Heart right ventricle (tissue), 16 donors: ENCODE results near the gene EIF2D. TPM values are rescaled to one million over a fixed set of nuclear protein-coding genes. Genes with fewer than 3 reads are reported as not detected.
"Not testable (repeated sequence)": the region's sequence is repeated elsewhere in the genome, so short reads cannot be mapped to it uniquely, and the experiment has no call there.

ENCODE experiments used
- ATAC-seq, 8 donors: fragments of 200-7000 bp; cut with Tn5 transposase; one replicate each; pipeline ENCODE4 v1.9.1; 2020; ENCODE audit warnings: mild to moderate bottlenecking in 8 of 8, moderate library complexity in 8 of 8, moderate number of reproducible peaks in 1 of 8
- DNase-seq, 2 donors: peaks; one replicate each; pipeline ENCODE4 v3.0.0-alpha.2; 2020
- H3K27ac ChIP-seq, 10 donors: fragments of 200-600 bp; sonication (generic) in 2 of 10; one replicate each; pipeline versions ENCODE4 v1.5.0 to v1.8.0; 2020 to 2022; ENCODE audit warnings: mild to moderate bottlenecking in 3 of 10
- H3K27me3 ChIP-seq, 7 donors: fragments of 200-600 bp; one replicate each; pipeline ENCODE4 v1.8.0; 2021 to 2022; ENCODE audit warnings: mild to moderate bottlenecking in 2 of 7
- H3K36me3 ChIP-seq, 9 donors: fragments of 200-600 bp; sonication (generic) in 1 of 9; one replicate each; pipeline versions ENCODE4 v1.5.0 to v1.8.0; 2020 to 2022; ENCODE audit warnings: mild to moderate bottlenecking in 2 of 9
- H3K4me1 ChIP-seq, 9 donors: fragments of 200-600 bp; sonication (generic) in 1 of 9; one replicate each; pipeline versions ENCODE4 v1.5.0 to v1.8.0; 2020 to 2022; ENCODE audit warnings: mild to moderate bottlenecking in 4 of 9
- H3K4me3 ChIP-seq, 10 donors: fragments of 200-600 bp; sonication (generic) in 2 of 10; one replicate each; pipeline versions ENCODE4 v1.5.0 to v1.8.0; 2020 to 2022; ENCODE audit warnings: mild to moderate bottlenecking in 7 of 10, moderate library complexity in 2 of 10
- H3K9me3 ChIP-seq, 11 donors: fragments of 200-600 bp in 10 of 11; sonication (generic) in 2 of 11; one replicate each; pipeline versions ENCODE4 v1.5.0 to v1.8.0; 2013 to 2022; ENCODE audit warnings: mild to moderate bottlenecking in 2 of 11, control low read depth in 1 of 11, moderate library complexity in 1 of 11
- CTCF ChIP-seq, 9 donors: fragments of 200-600 bp; sonication (generic) in 2 of 9; IDR thresholded peaks; one replicate each; pipeline versions ENCODE4 v1.5.0 to v1.8.0; 2021 to 2022; ENCODE audit warnings: antibody characterized with exemption in 9 of 9, mild to moderate bottlenecking in 5 of 9, moderate library complexity in 1 of 9
- WGBS, 2 donors: extraction: QIAGEN DNeasy Blood & Tissue Kit; methylation state at CpG; one replicate each; pipeline ENCODE4 v1.1.7; 2013; ENCODE audit warnings: inconsistent platforms in 1 of 2; 5-methylcytosine and 5-hydroxymethylcytosine counted together
- intact Hi-C, 10 donors: fragments of 100-400 bp; cut with DNase I; formaldehyde crosslinking; loops; one replicate each; pipeline versions ENCODE4 v1.11.1 to v1.14.2; 2022
- polyA plus RNA-seq, 2 donors: library from polyadenylated mRNA; stranded (reverse); fragments of 200-250 nt; gene quantifications; one replicate each; pipeline ENCODE4 v1.2.3, GENCODE V29; 2013
- total RNA-seq, 10 donors: library from RNA; stranded (reverse); fragmentation: NEBNext Ultra II Directional in 3 of 10; extraction: Animal tissue kit (Norgen Biotek cat#: 25700) in 3 of 10; gene quantifications; one replicate each; pipeline versions ENCODE4 v1.2.1 to v1.2.4, GENCODE V29; 2021 to 2023
- donor health status: Arrhythmogenic right ventricular cardiomyopathy.
- donor health status: ischemic (EF 13 %, LVEDD 7.1; RV severe dilation, severe dysfunction).
- donor health status: healthy with polysubstance abuse.
- donor health status: DM: no; HTN: yes; CAD: no.
- donor health status: DM: no; HTN: no; CAD: no.
- donor health status: ischemic (EF 25% LVEDD 6.9; RV normal size, moderate dysfunction).
- donor health status: ischemic (EF 25% LVEDD 5.7; RV mildly dilated, moderate dysfunction).
- donor health status: healthy.
- donor health status: DM: yes; HTN: yes; CAD: no.
- donor health status: Ischemic cardiomyopathy.
- donor health status: ischemic (EF 35%, LVEDD 5.7; RV mildly dilated, moderate dysfunction).
- donor health status: nonischemic (EF 11% LVEDD 7.7; RV severe dilation, severe dysfunction).
- donor health status: DM: yes; HTN: yes; CAD: no.
- donor health status: PGD.
- donor health status: ischemic (EF 29% LVEDD 5.4; RV normal size, mild dysfunction).
- donor health status: nonischemic (EF 23%, LVEDD 6.1; RV moderate dilation, normal function).

EIF2D gene
- total and polyA plus RNA-seq, 12 donors: 16.8 to 35.6 (median 29.5) TPM

- DNase-seq: peak; percentile 70 to 82
- WGBS, 2 donors: 85 to 86% methylated on average over 16 of the region's 16 CpGs
- intact Hi-C loops: loop anchor here (1.0 to 5.0 kb wide), 8 partner anchors 37 to 94 kb away; no protein-coding TSS in a partner anchor
Observed at GRCh38 chr1:206583707-206584648, 28.3 kb downstream of the EIF2D start.

GRCh38 chr1:206582971-206583706, 29.1 kb downstream of the EIF2D start:
- intact Hi-C loops: loop anchor here (1.0 to 5.0 kb wide), 8 partner anchors 36 to 93 kb away; no protein-coding TSS in a partner anchor
- ATAC-seq (no peak), DNase-seq (no peak)
- H3K9me3 ChIP-seq: no peaks in the 10 kb centered on the region
- TF ChIP-seq CTCF (IDR thresholded peaks at IDR 0.05): no peak
- no peaks in the 10 kb centered on the region for H3K27me3 ChIP-seq
- no peak overlapping the region for H3K4me3 ChIP-seq
- H3K4me1 ChIP-seq: peaks cover 0 to 66% (median 14%) of the 10 kb centered on the region in 9 donors
- 80 to 86% methylated on average over 18 of the region's 18 CpGs for WGBS, 2 donors
- peak overlapping the region in 1 of 10 donors; percentile 95 for H3K27ac ChIP-seq
- H3K36me3 ChIP-seq: peaks cover 0 to 58% (median 24%) of the 10 kb centered on the region in 9 donors

More at GRCh38 chr1:206583707-206584648, 28.3 kb downstream of the EIF2D start:
- peak; percentile 81 to 97 (median 93) for TF ChIP-seq CTCF (IDR thresholded peaks at IDR 0.05)
- H3K4me1 ChIP-seq: peaks cover 0 to 66% (median 15%) of the 10 kb centered on the region in 9 donors
- H3K9me3 ChIP-seq: no peaks in the 10 kb centered on the region
- ATAC-seq: peak; percentile 40 to 74 (median 56)
- H3K27ac ChIP-seq: peak overlapping the region in 1 of 10 donors; percentile 95
- H3K4me3 ChIP-seq: no peak overlapping the region
- peaks cover 0 to 67% (median 26%) of the 10 kb centered on the region in 9 donors for H3K36me3 ChIP-seq
- H3K27me3 ChIP-seq: no peaks in the 10 kb centered on the region

GRCh38 chr1:206582537-206582936, 29.7 kb downstream of the EIF2D start:
- peaks cover 0 to 71% (median 14%) of the 10 kb centered on the region in 9 donors for H3K4me1 ChIP-seq
- 93 to 97% methylated on average over 5 of the region's 5 CpGs for WGBS, 2 donors
- DNase-seq: no peak
- peak overlapping the region in 2 of 10 donors; percentile 28 to 95 for H3K27ac ChIP-seq
- H3K4me3 ChIP-seq: no peak overlapping the region
- ATAC-seq: no peak
- peaks cover 0 to 52% (median 20%) of the 10 kb centered on the region in 9 donors for H3K36me3 ChIP-seq
- intact Hi-C loops: loop anchor here in 8 of 10 donors (2.0 to 5.0 kb wide), 5 partner anchors 35 to 92 kb away; no protein-coding TSS in a partner anchor
- H3K9me3 ChIP-seq: no peaks in the 10 kb centered on the region
- H3K27me3 ChIP-seq: no peaks in the 10 kb centered on the region
- TF ChIP-seq CTCF (IDR thresholded peaks at IDR 0.05): no peak

- DNase-seq (peak in 1 of 2 donors; percentile 29), ATAC-seq (peak in 3 of 8 donors; percentile 3 to 33 (median 10))
- peaks cover 0 to 81% (median 14%) of the 10 kb centered on the region in 9 donors for H3K4me1 ChIP-seq
- intact Hi-C loops: loop anchor here in 4 of 10 donors (2.0 to 5.0 kb wide), 4 partner anchors 34 to 91 kb away; no protein-coding TSS in a partner anchor
- H3K27me3 ChIP-seq: no peaks in the 10 kb centered on the region
- H3K9me3 ChIP-seq: no peaks in the 10 kb centered on the region
- TF ChIP-seq CTCF (IDR thresholded peaks at IDR 0.05): no peak
- whole genome bisulfite sequencing, 2 donors: 45 to 49% methylated on average over 10 of the region's 10 CpGs
- H3K4me3 ChIP-seq: no peak overlapping the region
- H3K36me3 ChIP-seq: peaks cover 0 to 43% (median 14%) of the 10 kb centered on the region in 9 donors
- H3K27ac ChIP-seq: peak overlapping the region in 2 of 10 donors; percentile 73 to 95
Observed at GRCh38 chr1:206581571-206581981, 30.7 kb downstream of the EIF2D start.

GRCh38 chr1:206581114-206581497, 31.2 kb downstream of the EIF2D start:
- intact Hi-C loops: loop anchor here in 4 of 10 donors (2.0 to 5.0 kb wide), 4 partner anchors 34 to 90 kb away; no protein-coding TSS in a partner anchor
- peak overlapping the region in 4 of 10 donors; percentile 60 to 95 (median 72) for H3K27ac ChIP-seq
- not testable (repeated sequence) for H3K27me3 ChIP-seq, H3K4me3 ChIP-seq, H3K9me3 ChIP-seq, ATAC-seq, DNase-seq
- peaks cover under 1 to 85% (median 16%) of the 10 kb centered on the region in 9 donors for H3K4me1 ChIP-seq
- 92 to 93% methylated on average over 7 of the region's 7 CpGs for whole genome bisulfite sequencing, 2 donors
- H3K36me3 ChIP-seq: peaks cover 0 to 38% (median 11%) of the 10 kb centered on the region in 9 donors
